NCI-H2081 treated with DMSO at 0.1 percent for 48 hours (cell line): ENCODE results near the gene ZNF831.

ENCODE experiments used
- DNase-seq: peaks from one replicate; lab custom pipeline; 2025; lab: John Stamatoyannopoulos, UW

The ZNF831 gene

GRCh38 chr20:59157531-59157930 is 6.1 kb upstream of the ZNF831 start:
- DNase-seq = no peak

GRCh38 chr20:59157961-59158541 is 5.6 kb upstream of the ZNF831 start:
- no peak for DNase-seq

GRCh38 chr20:59158673-59159072 is 4.9 kb upstream of the ZNF831 start:
- DNase-seq = no peak

GRCh38 chr20:59159091-59159490 is 4.5 kb upstream of the ZNF831 start:
- DNase-seq = no peak

GRCh38 chr20:59159493-59160376 is 3.9 kb upstream of the ZNF831 start:
- no peak for DNase-seq

- no peak for DNase-seq
These were observed 3.1 kb upstream of the ZNF831 start for GRCh38 chr20:59160389-59161115.

- no peak for DNase-seq
These were observed 1.9 kb upstream of the ZNF831 start for GRCh38 chr20:59161721-59162120.

- DNase-seq = no peak
These were observed 1.2 kb downstream of the ZNF831 start for GRCh38 chr20:59164686-59165391.

- no peak for DNase-seq
These were observed 1.8 kb downstream of the ZNF831 start for GRCh38 chr20:59165396-59165795.

- DNase-seq = no peak
These were observed 2.5 kb downstream of the ZNF831 start for GRCh38 chr20:59165891-59166709.

- DNase-seq = no peak
These were observed 7.1 kb downstream of the ZNF831 start for GRCh38 chr20:59170406-59171349.

- DNase-seq = no peak
These were observed 8.4 kb downstream of the ZNF831 start for GRCh38 chr20:59171986-59172385.

GRCh38 chr20:59173938-59174491 is 10.4 kb downstream of the ZNF831 start:
- no peak for DNase-seq

GRCh38 chr20:59175002-59175401 is 11.4 kb downstream of the ZNF831 start:
- DNase-seq = no peak

GRCh38 chr20:59175861-59176260 is 12.2 kb downstream of the ZNF831 start:
- no peak for DNase-seq

- no peak for DNase-seq
These were observed 13.2 kb downstream of the ZNF831 start for GRCh38 chr20:59176812-59177211.

- DNase-seq = no peak
These were observed 13.9 kb downstream of the ZNF831 start for GRCh38 chr20:59177266-59178250.

GRCh38 chr20:59178983-59179595 is 15.5 kb downstream of the ZNF831 start:
- no peak for DNase-seq
